Right atrium auricular region (tissue), 2 donors: ENCODE data around the gene SRSF12. TPM values are rescaled to one million over a fixed set of nuclear protein-coding genes. Genes with fewer than 3 reads are reported as not detected.
"Not testable (repeated sequence)": the region's sequence is repeated elsewhere in the genome, so short reads cannot be mapped to it uniquely, and the experiment has no call there.

Experiments
- DNase-seq: peaks from one replicate; pipeline ENCODE4 v3.0.0-alpha.2; 2019; ENCODE audit warnings: low spot score
- H3K27ac ChIP-seq, 2 donors: fragments of 200-600 bp; sonication (generic); 1 replicate in 1 of 2; 2 replicates in 1 of 2; pipeline ENCODE4 v1.5.1; 2016 to 2019
- H3K27me3 ChIP-seq, 2 donors: fragments of 200-600 bp; sonication (generic); one replicate each; pipeline versions ENCODE4 v1.5.1 to v1.6.0; 2017 to 2019
- H3K36me3 ChIP-seq: fragments of 200-600 bp; sonication (generic); one replicate; pipeline ENCODE4 v1.5.1; 2016
- H3K4me1 ChIP-seq, 2 donors: fragments of 200-600 bp; sonication (generic); one replicate each; pipeline versions ENCODE4 v1.5.1 to v1.6.0; 2017 to 2019
- H3K4me3 ChIP-seq, 2 donors: fragments of 200-600 bp; sonication (generic); 1 replicate in 1 of 2; 2 replicates in 1 of 2; pipeline ENCODE4 v1.5.1; 2017 to 2019; ENCODE audit warnings: mild to moderate bottlenecking in 1 of 2, moderate library complexity in 1 of 2
- H3K9me3 ChIP-seq, 2 donors: fragments of 200-600 bp; sonication (generic); one replicate each; pipeline ENCODE4 v1.5.1; 2019
- total RNA-seq, 2 donors: library from RNA; depleted of rRNA; stranded (reverse); fragments of >200 nt; gene quantifications; one replicate each; pipeline ENCODE4 v1.1.0, GENCODE V29; 2016
- TF ChIP-seq, protein P1 (sequence below), 2 donors: fragments of 200-600 bp; sonication (generic); IDR thresholded peaks; one replicate each; pipeline ENCODE4 v1.5.1; 2019; ENCODE audit warnings: antibody characterized with exemption in 2 of 2

SRSF12 gene
- total RNA-seq, 2 donors from 2014 or later: 0.75 TPM; not detected in 1

DNA sequence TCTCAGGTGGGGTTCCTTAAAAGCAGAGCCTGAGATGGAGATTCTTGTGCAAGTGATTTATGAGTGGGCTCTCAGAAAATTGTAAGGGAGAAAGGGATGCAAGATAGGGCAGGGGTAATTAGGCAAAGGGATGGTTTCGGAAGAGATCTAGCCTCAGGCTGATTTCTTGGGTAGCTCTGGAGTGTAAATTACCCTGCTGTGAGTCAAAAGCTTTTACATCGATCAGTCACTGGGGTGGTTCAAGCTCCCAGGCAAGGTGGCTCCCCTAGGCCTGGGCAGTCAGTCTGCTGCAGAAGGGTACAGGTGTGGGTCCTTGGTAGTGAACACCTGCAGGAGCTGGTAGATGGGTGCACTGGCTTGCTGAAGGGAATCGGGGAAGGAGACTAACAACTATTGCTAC lies 16.9 kb upstream of the SRSF12 start:
- Histone ChIP-seq H3K36me3 (no peaks in the 10 kb centered on the region), H3K27me3 (no peaks in the 10 kb centered on the region)
- TF ChIP-seq, protein P1, sequence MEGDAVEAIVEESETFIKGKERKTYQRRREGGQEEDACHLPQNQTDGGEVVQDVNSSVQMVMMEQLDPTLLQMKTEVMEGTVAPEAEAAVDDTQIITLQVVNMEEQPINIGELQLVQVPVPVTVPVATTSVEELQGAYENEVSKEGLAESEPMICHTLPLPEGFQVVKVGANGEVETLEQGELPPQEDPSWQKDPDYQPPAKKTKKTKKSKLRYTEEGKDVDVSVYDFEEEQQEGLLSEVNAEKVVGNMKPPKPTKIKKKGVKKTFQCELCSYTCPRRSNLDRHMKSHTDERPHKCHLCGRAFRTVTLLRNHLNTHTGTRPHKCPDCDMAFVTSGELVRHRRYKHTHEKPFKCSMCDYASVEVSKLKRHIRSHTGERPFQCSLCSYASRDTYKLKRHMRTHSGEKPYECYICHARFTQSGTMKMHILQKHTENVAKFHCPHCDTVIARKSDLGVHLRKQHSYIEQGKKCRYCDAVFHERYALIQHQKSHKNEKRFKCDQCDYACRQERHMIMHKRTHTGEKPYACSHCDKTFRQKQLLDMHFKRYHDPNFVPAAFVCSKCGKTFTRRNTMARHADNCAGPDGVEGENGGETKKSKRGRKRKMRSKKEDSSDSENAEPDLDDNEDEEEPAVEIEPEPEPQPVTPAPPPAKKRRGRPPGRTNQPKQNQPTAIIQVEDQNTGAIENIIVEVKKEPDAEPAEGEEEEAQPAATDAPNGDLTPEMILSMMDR (IDR thresholded peaks at IDR 0.05): no peak

DNA sequence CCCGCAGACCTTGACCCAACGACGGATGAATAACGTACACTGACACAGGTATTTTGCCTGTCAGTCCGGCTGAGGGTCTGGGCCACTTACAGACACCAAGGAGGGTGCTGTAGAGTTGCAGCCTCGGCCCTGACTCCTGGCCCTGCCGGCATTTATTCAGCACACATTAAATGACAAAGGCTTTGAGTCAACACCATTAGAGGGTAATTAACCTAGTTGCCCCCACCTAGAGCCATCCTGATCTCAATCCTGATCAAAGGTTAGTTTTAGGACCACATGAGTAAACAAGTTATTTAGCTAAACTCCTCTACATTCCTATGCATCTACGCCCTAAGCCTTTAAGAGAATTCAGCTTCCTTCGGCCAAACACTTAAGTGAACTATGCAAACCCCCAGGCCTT lies 16.1 kb upstream of the SRSF12 start:
- Histone ChIP-seq H3K4me1 (no peaks in the 10 kb centered on the region), H3K27ac (no peak overlapping the region), H3K4me3 (no peak overlapping the region), H3K27me3 (no peaks in the 10 kb centered on the region), H3K9me3 (no peaks in the 10 kb centered on the region), H3K36me3 (no peaks in the 10 kb centered on the region)
- TF ChIP-seq, protein P1 (IDR thresholded peaks at IDR 0.05): no peak
- DNase-seq: no peak

More for the DNA sequence above, 16.9 kb upstream of the SRSF12 start:
- Histone ChIP-seq H3K9me3 (no peaks in the 10 kb centered on the region), H3K4me3 (no peak overlapping the region), H3K27ac (no peak overlapping the region), H3K4me1 (no peaks in the 10 kb centered on the region)
- DNase-seq: no peak

DNA sequence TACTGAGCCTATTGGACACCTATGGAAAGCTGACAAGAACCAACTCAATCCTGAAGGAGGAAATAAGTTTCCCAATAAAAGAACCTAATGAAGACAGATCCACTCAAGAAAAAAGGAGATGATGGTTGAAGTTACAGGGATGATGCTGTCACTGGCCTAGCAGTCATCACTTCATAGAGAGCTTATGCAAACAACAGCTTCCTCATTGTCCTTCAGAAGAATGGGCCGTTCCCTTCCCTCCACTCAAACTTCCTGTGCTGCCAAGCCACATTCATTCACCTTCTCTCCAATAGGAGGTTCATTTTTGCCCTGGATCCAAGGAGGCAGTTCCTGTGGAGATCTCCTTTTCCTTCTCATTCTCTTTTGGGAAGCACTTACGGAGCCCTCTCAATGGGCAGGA lies 14.2 kb upstream of the SRSF12 start:
- Histone ChIP-seq H3K27ac (no peak overlapping the region), H3K4me1 (no peaks in the 10 kb centered on the region), H3K9me3 (no peaks in the 10 kb centered on the region), H3K27me3 (no peaks in the 10 kb centered on the region), H3K36me3 (no peaks in the 10 kb centered on the region), H3K4me3 (no peak overlapping the region)
- TF ChIP-seq, protein P1 (IDR thresholded peaks at IDR 0.05): no peak
- no peak for DNase-seq

GRCh38 chr6:89131599-89131998 lies 13.7 kb upstream of the SRSF12 start:
- Histone ChIP-seq H3K36me3 (no peaks in the 10 kb centered on the region), H3K27ac (no peak overlapping the region), H3K4me1 (no peaks in the 10 kb centered on the region), H3K4me3 (no peak overlapping the region), H3K27me3 (no peaks in the 10 kb centered on the region), H3K9me3 (no peaks in the 10 kb centered on the region)
- TF ChIP-seq, protein P1 (IDR thresholded peaks at IDR 0.05): no peak
- DNase-seq: no peak

DNA sequence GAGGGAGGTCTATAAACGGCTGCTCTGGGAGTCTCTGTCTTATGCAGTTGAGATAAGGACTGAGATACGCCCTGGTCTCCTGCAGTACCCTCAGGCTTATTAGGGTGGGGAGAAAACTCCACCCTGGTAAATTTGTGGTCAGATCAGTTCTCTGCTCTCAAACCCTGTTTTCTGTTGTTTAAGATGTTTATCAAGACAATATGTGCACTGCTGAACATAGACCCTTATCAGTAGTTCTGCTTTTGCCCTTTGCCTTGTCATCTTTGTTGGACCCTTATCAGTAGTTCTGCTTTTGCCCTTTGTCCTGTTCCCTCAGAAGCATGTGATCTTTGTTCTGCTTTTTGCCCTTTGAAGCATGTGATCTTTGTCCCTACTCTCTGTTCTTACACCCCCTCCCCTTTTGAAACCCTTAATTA lies 10.4 kb upstream of the SRSF12 start:
- H3K9me3 ChIP-seq, H3K36me3 ChIP-seq, H3K4me1 ChIP-seq, H3K27ac ChIP-seq, H3K4me3 ChIP-seq, H3K27me3 ChIP-seq, DNase-seq: not testable (repeated sequence)

- Histone ChIP-seq H3K27ac (no peak overlapping the region), H3K9me3 (no peaks in the 10 kb centered on the region)
These were observed 4.8 kb upstream of the SRSF12 start for GRCh38 chr6:89122625-89123024.

More at GRCh38 chr6:89122625-89123024, 4.8 kb upstream of the SRSF12 start:
- no peaks in the 10 kb centered on the region for H3K36me3 ChIP-seq
- H3K4me1 ChIP-seq: no peaks in the 10 kb centered on the region
- TF ChIP-seq, protein P1 (IDR thresholded peaks at IDR 0.05): peak in 1 of 2 donors; percentile 63
- H3K27me3 ChIP-seq: no peaks in the 10 kb centered on the region
- no peak overlapping the region for H3K4me3 ChIP-seq
- DNase-seq: no peak
